Rectal smooth muscle tissue (tissue), 1 donor: ENCODE results near the gene IPMK.
"Not testable (repeated sequence)": the region's sequence is repeated elsewhere in the genome, so short reads cannot be mapped to it uniquely, and the experiment has no call there.

Source experiments
- H3K27ac ChIP-seq: one replicate; pipeline ENCODE4 v1.7.0; 2013; ENCODE audit warnings: low read depth, low read length, inconsistent platforms
- H3K27me3 ChIP-seq: one replicate; pipeline ENCODE4 v1.7.0; 2013; ENCODE audit warnings: low read length; ENCODE audit not compliant: control insufficient read depth, insufficient read depth
- H3K36me3 ChIP-seq: one replicate; pipeline ENCODE4 v1.7.0; 2013; ENCODE audit warnings: low read length; ENCODE audit not compliant: control insufficient read depth, insufficient read depth
- H3K4me1 ChIP-seq: one replicate; pipeline ENCODE4 v1.7.0; 2013; ENCODE audit warnings: low read length; ENCODE audit not compliant: control insufficient read depth, insufficient read depth
- H3K4me3 ChIP-seq: one replicate; pipeline ENCODE4 v1.7.0; 2013; ENCODE audit warnings: low read length
- H3K9ac ChIP-seq: one replicate; pipeline ENCODE4 v1.7.0; 2013; ENCODE audit warnings: low read length

Gene IPMK

DNA sequence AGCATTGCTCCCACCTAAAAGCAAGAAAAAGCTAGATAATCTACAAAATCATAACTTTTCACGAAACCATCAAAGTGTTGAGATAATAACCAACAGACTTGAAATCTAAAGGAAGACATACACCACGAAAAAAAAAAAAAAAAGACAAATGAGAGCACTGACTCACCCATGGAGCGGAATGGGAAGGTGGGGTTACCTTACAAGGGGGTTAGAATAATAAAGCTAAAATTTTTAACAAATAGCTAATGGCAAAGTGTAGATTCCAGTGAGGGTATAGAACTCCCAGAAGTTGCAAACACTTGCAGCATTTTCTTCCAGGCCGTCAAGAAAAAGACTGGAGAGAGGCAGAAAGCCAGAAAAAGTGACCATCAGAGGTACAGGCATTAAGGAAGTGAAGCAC, 27.2 kb downstream of the IPMK start:
- Histone ChIP-seq H3K4me3 (no peak overlapping the region), H3K27ac (no peak overlapping the region), H3K4me1 (no peaks in the 10 kb centered on the region), H3K9ac (no peak overlapping the region), H3K27me3 (no peaks in the 10 kb centered on the region), H3K36me3 (no peaks in the 10 kb centered on the region)

DNA sequence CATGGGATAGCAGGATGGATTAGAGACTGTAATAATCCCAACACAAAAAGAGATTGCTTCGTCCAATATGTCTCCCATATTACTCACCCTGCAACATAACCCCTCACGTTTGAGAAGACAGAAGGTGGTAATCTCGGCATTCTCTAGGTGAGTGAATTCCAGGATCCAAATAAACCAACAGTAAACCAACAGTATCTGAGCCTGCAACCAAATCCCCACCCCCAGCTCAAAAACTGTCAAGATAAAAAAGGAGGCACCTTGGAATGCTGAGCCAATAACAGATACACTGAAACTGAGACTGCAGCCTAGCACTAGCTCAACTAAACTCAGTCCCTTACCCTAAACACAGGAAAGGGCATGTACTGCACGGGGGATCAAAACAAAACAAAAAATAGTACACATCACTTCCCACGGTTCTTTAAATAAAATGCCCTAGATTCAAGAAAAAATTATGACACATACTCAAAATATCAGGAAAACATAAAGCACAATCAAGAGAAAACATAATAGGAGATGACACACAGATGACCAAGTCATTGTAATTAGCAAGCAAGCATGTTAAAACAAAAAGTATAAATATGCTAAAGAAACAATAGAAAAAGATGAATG, 28.0 kb downstream of the IPMK start:
- Histone ChIP-seq H3K36me3 (no peaks in the 10 kb centered on the region), H3K27ac (no peak overlapping the region), H3K4me3 (no peak overlapping the region), H3K9ac (no peak overlapping the region), H3K27me3 (no peaks in the 10 kb centered on the region), H3K4me1 (no peaks in the 10 kb centered on the region)

DNA sequence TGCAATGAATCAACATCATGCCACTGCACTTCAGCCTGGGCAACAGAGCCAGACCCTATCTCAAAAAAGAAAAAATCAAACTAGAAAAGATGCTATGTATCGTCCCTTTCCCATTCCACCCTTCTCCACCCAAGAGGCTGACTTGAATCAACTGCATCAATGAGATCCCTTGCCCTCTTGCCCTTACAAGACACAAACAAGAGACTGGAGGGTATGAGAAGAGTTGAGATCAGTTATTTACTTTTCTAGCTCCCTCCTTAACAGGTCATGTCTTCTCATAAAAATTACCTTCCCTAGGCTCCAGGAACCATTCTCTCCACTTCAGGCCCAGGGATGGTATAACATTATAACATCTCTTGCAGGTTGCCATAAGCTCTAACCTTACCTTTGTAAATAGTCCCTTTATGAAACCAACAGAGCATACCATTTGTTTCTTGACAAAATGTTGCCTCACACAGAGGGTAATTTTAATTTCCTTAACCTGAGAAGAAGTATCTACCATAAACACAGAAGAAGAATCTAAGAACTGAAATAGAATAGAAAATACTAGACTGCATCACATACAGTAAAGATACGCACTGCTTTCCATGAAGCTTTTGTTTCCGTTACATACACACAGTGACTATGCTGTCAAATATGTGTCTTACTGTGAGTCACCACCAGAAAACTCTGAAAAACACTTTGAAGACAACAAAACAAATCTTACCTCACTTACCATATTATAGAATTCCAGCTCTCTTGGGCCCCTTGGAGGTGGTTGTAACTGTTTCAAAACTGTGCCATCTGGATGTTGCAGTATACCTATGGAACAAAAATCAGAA, 30.5 kb downstream of the IPMK start:
- Histone ChIP-seq H3K27ac (no peak overlapping the region), H3K9ac (no peak overlapping the region), H3K27me3 (no peaks in the 10 kb centered on the region), H3K4me3 (no peak overlapping the region), H3K4me1 (no peaks in the 10 kb centered on the region), H3K36me3 (no peaks in the 10 kb centered on the region)

DNA sequence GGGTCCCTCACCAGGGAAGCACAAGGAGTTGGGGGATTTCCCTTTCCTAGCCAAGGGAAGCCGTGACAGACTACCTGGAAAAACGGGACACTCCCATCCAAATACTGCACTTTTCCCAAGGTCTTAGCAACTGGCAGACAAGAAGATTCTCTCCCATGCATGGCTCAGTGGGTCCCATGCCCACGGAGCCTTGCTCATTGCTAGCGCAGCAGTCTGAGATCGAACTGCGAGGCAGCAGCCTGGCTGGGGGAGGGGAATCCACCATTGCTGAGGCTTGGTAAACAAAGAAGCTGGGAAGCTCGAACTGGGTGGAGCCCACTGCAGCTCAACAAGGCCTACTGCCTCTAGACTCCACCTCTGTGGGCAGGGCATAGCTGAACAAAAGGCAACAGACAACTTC, 37.8 kb downstream of the IPMK start:
- H3K4me3 ChIP-seq, H3K9ac ChIP-seq, H3K27ac ChIP-seq, H3K4me1 ChIP-seq, H3K27me3 ChIP-seq, H3K36me3 ChIP-seq: not testable (repeated sequence)

DNA sequence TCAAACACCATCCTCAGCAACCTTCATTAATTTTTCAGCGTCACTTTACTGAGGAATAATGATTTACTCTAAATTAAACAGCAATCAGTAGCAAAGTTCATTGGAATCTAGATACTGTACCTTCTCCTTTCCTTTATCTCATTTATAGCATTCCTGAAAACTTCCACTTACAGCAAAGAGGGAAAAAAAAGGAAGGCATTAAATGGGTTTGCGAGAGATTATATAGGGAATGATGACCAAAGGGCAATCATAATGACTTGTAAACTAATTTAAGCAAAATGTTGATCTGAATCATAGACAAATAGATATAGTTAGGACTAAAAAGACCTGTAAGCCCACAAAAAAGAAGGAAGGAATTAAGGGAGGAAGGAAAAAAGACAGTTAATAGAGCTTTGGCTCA, 42.0 kb downstream of the IPMK start:
- Histone ChIP-seq H3K27me3 (no peaks in the 10 kb centered on the region), H3K9ac (no peak overlapping the region), H3K36me3 (no peaks in the 10 kb centered on the region), H3K27ac (no peak overlapping the region), H3K4me3 (no peak overlapping the region), H3K4me1 (no peaks in the 10 kb centered on the region)

DNA sequence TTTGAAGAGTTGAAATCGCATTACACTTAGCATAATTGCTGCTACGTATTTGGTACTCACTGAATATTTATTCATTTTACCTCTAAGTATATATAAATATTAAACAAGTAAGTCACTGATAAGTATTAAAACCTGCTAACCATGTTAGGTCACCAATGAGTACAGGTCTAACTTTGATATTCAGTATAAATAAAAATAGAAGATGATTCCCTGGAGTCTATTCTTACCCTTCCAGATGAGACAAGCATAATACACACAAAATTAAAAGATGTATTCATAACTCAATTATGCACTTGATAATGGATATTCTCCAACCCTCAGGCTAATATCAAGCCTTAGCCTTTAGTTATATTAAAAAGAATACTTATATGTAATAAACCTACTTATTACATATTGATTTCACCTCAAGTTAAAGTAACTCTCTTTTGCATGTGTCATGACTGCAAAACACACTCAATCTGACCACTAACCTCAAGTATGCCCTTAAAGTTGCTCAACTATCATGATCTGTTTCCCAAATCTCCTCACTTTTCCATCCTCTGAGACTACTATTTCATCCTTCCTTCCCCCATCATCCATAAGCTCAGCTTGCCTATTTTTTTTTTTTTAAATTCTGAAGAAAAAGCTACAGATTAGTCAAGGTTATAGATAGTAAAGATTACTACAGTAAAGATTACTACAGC, 46.8 kb downstream of the IPMK start:
- no peak overlapping the region for H3K4me3 ChIP-seq
- no peak overlapping the region for H3K9ac ChIP-seq
- H3K27me3 ChIP-seq = no peaks in the 10 kb centered on the region
- no peak overlapping the region for H3K27ac ChIP-seq
- no peaks in the 10 kb centered on the region for H3K36me3 ChIP-seq
- H3K4me1 ChIP-seq = no peaks in the 10 kb centered on the region

DNA sequence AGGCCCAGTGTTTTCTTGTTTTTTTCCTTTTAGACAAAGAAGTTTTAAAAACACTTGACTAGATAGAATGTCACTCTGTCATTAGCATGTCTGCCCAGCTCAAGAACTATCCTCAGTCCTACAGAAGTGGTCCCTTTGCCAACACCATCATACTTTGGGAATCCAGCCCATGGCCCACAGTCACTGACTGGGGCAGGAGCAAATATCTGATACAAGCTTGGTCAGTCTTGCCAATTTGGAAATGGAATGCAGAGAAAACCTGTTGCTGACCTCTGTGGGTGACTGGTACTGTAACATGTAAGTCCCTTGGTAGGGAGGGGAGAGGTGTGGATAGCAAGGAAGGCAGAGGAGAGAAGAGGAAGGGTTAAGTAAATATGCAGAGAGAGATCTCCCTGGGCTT, 47.8 kb downstream of the IPMK start:
- no peak overlapping the region for H3K27ac ChIP-seq
- no peaks in the 10 kb centered on the region for H3K27me3 ChIP-seq
- no peak overlapping the region for H3K4me3 ChIP-seq
- no peaks in the 10 kb centered on the region for H3K36me3 ChIP-seq
- no peak overlapping the region for H3K9ac ChIP-seq
- H3K4me1 ChIP-seq = no peaks in the 10 kb centered on the region

DNA sequence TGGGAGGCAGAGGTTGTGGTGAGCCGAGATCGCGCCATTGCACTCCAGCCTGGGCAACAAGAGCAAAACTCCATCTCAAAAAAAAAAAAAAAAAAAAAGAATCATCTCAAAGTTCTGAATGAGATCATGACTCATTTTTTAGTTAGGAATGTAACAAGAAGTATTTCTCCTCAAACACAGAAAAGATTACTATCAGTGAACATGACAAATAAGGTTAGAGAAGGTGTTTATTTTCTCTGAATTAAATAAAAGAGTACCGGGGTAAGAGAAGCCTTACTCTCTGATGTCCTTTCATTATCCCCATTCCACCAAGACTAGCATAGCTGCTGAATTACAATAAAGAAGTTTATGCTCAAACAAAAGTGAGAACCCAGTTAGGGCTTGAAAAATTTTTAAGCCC, 50.1 kb downstream of the IPMK start:
- Histone ChIP-seq H3K4me1 (no peaks in the 10 kb centered on the region), H3K9ac (no peak overlapping the region), H3K4me3 (no peak overlapping the region), H3K36me3 (no peaks in the 10 kb centered on the region), H3K27ac (no peak overlapping the region), H3K27me3 (no peaks in the 10 kb centered on the region)

DNA sequence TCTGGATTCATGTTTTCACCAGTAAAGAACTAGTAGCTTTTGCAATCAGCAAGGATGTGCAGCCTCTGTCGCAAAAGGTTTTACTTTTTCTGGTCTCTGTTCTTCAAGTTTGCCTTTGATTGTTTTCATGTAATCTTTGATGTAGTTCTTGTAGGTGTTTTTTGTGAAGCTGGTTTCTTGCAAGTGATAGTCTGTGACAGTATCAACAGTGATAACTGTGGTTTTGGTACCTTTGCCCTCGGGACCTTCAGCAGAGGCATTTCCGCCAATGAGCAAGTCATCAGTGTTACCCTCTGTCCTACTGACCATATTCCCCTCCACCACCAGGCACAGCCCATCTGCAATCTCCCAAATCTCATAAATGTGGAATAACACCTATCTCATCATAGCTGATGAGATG, 55.1 kb downstream of the IPMK start:
- H3K4me1 ChIP-seq = no peaks in the 10 kb centered on the region
- peaks cover 5% of the 10 kb centered on the region for H3K36me3 ChIP-seq
- H3K27me3 ChIP-seq = no peaks in the 10 kb centered on the region
- no peak overlapping the region for H3K9ac ChIP-seq
- H3K27ac ChIP-seq = no peak overlapping the region
- H3K4me3 ChIP-seq = no peak overlapping the region

DNA sequence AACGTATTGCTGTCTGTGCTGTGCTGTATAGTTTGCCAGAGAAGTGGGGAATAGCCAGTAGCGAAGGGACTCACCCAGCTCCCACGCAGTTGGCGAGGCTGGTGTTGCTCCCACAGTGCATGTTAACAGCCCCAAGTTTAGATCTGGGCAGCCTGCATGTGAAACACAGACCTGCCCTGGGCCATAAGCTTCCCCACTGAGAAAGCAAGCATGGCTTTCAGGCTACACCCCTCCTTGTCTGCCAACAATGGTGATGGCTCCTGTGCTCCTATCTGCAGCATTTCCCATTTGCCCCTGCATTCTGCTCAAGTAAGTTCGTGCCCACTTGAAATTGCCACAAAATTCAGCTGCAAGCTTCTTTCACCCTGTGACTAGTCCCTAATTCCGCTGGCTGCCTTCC, 57.5 kb downstream of the IPMK start:
- H3K27me3 ChIP-seq = no peaks in the 10 kb centered on the region
- peaks cover 5% of the 10 kb centered on the region for H3K36me3 ChIP-seq
- H3K27ac ChIP-seq = no peak overlapping the region
- no peaks in the 10 kb centered on the region for H3K4me1 ChIP-seq
- H3K9ac ChIP-seq = no peak overlapping the region
- no peak overlapping the region for H3K4me3 ChIP-seq

DNA sequence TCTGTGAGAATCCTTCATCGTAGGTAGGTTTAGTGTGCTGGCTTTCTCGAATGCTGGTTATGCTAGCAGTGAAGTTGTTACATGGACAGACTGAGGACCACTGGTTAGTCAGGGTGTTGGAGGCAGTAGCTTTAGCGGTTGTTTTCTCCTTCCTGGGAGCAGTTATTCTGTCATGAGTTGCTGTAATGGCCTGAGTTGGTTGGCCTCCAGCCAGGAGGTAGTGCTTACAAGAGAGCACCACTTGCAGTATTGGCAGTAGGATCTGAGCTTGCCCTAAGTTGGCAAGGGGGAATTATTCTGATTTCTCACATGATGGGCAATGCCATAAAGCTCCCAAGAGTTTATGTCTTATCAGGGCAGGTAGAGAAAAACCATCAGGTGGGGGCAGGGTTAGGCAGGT, 58.0 kb downstream of the IPMK start:
- no peaks in the 10 kb centered on the region for H3K4me1 ChIP-seq
- no peak overlapping the region for H3K4me3 ChIP-seq
- H3K9ac ChIP-seq = no peak overlapping the region
- no peaks in the 10 kb centered on the region for H3K27me3 ChIP-seq
- H3K36me3 ChIP-seq = peaks cover 5% of the 10 kb centered on the region
- H3K27ac ChIP-seq = no peak overlapping the region

DNA sequence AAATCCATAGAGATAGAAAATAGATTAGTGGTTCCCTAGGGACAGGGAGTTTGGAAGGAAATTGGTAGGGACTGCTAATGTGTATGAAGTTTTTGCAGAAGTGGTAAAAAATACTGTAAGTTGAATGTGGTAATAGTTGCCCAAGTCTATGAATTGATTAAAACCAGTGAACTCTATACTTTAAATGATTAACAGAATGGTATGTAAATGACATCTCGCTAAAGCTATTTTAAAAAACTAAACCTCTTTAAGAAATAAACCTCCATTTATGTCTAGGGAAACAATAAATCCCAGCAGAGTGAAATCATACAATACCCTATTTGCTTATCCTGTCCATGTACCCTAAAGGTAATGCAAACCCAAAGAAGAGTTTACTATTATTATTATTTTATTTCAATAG, 61.4 kb downstream of the IPMK start:
- H3K27ac ChIP-seq = no peak overlapping the region
- H3K27me3 ChIP-seq = no peaks in the 10 kb centered on the region
- no peak overlapping the region for H3K9ac ChIP-seq
- no peaks in the 10 kb centered on the region for H3K4me1 ChIP-seq
- peaks cover 5% of the 10 kb centered on the region for H3K36me3 ChIP-seq
- H3K4me3 ChIP-seq = no peak overlapping the region

DNA sequence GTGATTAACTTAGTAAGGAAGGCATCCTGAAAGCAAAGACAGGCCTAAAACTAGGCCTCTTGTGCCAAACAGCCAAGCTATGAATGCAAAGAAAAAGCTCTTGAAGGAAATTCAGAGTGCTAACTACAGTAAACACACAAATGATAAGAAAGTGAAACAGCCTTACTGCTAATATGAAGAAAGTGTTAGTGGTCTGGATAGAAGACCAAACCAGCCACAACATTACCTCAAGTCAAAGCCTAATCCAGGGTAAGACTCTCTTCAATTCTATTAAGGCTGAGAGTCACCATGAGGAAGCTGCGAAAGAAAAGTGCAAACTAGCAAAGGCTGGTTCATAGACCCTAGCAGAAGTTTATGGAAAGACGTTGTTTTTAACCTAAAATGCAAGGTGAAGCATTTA, 66.0 kb downstream of the IPMK start:
- Histone ChIP-seq H3K4me3 (no peak overlapping the region), H3K4me1 (no peaks in the 10 kb centered on the region), H3K27ac (no peak overlapping the region), H3K9ac (no peak overlapping the region), H3K36me3 (no peaks in the 10 kb centered on the region), H3K27me3 (no peaks in the 10 kb centered on the region)
